GM12864 (cell line): ENCODE measurements around the gene SUV39H1.

Experiments
- DNase-seq: peaks from one replicate; pipeline ENCODE4 v3.0.0-alpha.2; 2011; ENCODE audit warnings: low read depth
- H3K4me3 ChIP-seq: 2 replicates; pipeline ENCODE4 v1.5.1; 2011; ENCODE audit warnings: mild to moderate bottlenecking, low read depth, low read length, control low read depth
- TF ChIP-seq, protein P1 (sequence below): IDR thresholded peaks from 2 replicates; pipeline ENCODE4 v1.5.1; 2011; ENCODE audit warnings: low read depth, mild to moderate bottlenecking, moderate library complexity, low read length, control low read depth, inconsistent platforms; ENCODE audit errors: missing control alignments

SUV39H1 gene

GRCh38 chrX:48719958-48720357 is 23.4 kb downstream of the SUV39H1 start:
- TF ChIP-seq, protein P1, sequence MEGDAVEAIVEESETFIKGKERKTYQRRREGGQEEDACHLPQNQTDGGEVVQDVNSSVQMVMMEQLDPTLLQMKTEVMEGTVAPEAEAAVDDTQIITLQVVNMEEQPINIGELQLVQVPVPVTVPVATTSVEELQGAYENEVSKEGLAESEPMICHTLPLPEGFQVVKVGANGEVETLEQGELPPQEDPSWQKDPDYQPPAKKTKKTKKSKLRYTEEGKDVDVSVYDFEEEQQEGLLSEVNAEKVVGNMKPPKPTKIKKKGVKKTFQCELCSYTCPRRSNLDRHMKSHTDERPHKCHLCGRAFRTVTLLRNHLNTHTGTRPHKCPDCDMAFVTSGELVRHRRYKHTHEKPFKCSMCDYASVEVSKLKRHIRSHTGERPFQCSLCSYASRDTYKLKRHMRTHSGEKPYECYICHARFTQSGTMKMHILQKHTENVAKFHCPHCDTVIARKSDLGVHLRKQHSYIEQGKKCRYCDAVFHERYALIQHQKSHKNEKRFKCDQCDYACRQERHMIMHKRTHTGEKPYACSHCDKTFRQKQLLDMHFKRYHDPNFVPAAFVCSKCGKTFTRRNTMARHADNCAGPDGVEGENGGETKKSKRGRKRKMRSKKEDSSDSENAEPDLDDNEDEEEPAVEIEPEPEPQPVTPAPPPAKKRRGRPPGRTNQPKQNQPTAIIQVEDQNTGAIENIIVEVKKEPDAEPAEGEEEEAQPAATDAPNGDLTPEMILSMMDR, result no peak
- no peak for DNase-seq
- H3K4me3 ChIP-seq, result no peak overlapping the region

DNA sequence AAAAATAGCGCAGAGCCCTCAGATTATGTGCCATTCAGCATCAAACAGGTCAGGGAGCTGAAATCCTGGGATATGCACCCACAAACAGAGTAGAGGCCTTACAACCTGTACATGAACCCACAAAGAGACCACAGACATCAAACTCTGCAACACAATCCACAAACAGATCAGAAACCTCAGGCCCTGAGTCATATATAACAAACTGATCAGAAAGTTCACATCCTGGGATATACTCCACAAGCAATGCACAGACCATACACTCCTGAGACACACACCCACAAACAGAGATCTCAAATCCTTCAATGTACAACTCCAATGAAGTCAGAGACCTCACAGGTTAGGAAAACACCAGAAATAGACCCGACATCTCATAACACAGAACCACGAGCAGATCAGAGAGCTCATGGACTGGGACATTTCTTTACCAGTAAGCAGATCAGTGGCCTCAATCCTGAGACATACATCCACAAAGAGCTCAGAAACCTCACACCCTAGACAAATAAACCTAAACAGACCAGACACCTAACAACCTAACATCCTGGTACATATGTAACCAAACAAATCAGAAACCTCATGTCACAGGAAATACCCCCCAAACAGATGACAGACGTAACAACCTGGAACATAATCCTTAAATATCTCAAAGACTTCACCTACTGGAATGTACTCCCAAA is 24.2 kb downstream of the SUV39H1 start:
- TF ChIP-seq, protein P1, result no peak
- no peak overlapping the region for H3K4me3 ChIP-seq
- DNase-seq, result no peak

GRCh38 chrX:48721916-48722315 is 25.4 kb downstream of the SUV39H1 start:
- TF ChIP-seq, protein P1, result no peak
- DNase-seq, result no peak
- no peak overlapping the region for H3K4me3 ChIP-seq

DNA sequence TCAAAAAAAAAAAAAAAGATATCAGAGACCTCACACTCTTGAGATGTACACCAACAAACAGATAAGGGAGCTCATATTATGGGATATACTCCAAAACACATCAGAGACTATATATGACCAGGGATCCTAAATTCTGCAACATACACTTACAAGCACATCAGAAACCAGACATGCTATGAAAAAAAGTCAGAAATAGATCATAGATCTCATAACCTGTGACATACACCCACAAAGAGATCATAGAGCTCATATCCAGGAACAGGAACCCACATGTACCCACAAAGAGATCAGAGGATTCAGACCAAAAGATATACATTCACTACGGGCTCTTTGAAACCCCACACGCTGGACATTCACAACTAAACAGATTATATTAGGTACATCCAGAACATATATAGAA is 30.1 kb downstream of the SUV39H1 start:
- TF ChIP-seq, protein P1, result no peak
- H3K4me3 ChIP-seq, result no peak overlapping the region
- no peak for DNase-seq

- H3K4me3 ChIP-seq, result no peak overlapping the region
- DNase-seq, result no peak
- TF ChIP-seq, protein P1, result no peak
Measured at GRCh38 chrX:48728653-48729052, 32.1 kb downstream of the SUV39H1 start.

- DNase-seq, result no peak
- TF ChIP-seq, protein P1, result no peak
- H3K4me3 ChIP-seq, result no peak overlapping the region; the same call in 1 of the 2 replicates
Measured at GRCh38 chrX:48736303-48736702, 39.8 kb downstream of the SUV39H1 start.

DNA sequence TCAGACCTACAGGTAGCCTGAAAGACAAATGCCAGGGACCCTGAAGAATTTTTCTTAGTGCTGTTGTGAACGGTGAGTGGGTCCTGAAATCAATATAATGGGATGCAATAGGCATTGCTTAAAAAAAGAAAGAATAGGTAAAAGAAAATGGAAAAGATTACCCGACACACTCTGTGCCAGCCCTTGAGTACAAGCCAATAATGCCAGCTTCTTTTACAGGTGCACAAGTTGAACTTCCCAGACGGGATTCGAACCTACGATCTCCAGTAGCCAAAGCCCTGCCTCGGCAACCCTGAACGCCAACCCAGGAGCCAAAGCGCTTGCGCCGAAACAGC is 40.3 kb downstream of the SUV39H1 start:
- H3K4me3 ChIP-seq, result peak overlapping the region; percentile 49; the same call in 1 of the 2 replicates
- TF ChIP-seq, protein P1, result no peak
- DNase-seq, result no peak
